Activated CD8-positive, alpha-beta T cell treated with anti-CD3 and anti-CD28 coated beads, Interleukin-2, amount 10 ng/mL, durations not matched to agents 7 days and 5 days (primary cell): ENCODE data around the gene VASH2. TPM values are rescaled to one million over a fixed set of nuclear protein-coding genes. Genes with fewer than 3 reads are reported as not detected.

Experiments
- ATAC-seq: fragments of 150-1000 bp; cut with Tn5 transposase; one replicate; pipeline ENCODE4 v1.10.0; 2021; ENCODE audit warnings: moderate library complexity
- CTCF ChIA-PET: fragments of 350-600 bp; sonication (Branson Sonifier 250); formaldehyde crosslinking; loops from one replicate; lab custom pipeline; 2021; ENCODE audit warnings: antibody characterized with exemption; lab: Charles Lee
- POLR2A ChIA-PET: fragments of 350-600 bp; sonication (Branson Sonifier 250); formaldehyde crosslinking; loops from one replicate; lab custom pipeline; 2021; ENCODE audit warnings: antibody characterized with exemption; lab: Charles Lee
- DNase-seq: peaks from one replicate; pipeline ENCODE4 v3.0.0-alpha.2; 2020
- H3K27ac Mint-ChIP-seq: one replicate; pipeline ENCODE4 v1.8.0; 2021; ENCODE audit warnings: mild to moderate bottlenecking, mixed read lengths
- H3K27me3 Mint-ChIP-seq: one replicate; pipeline ENCODE4 v1.8.0; 2021; ENCODE audit warnings: low read depth, mixed read lengths
- H3K36me3 Mint-ChIP-seq: one replicate; pipeline ENCODE4 v1.8.0; 2021; ENCODE audit warnings: low read depth, mixed read lengths
- H3K4me1 Mint-ChIP-seq: one replicate; pipeline ENCODE4 v1.8.0; 2021; ENCODE audit warnings: low read depth, mixed read lengths
- H3K4me3 Mint-ChIP-seq: one replicate; pipeline ENCODE4 v1.8.0; 2021; ENCODE audit warnings: mild to moderate bottlenecking, mixed read lengths
- H3K9me3 Mint-ChIP-seq: one replicate; pipeline ENCODE4 v1.8.0; 2022; ENCODE audit warnings: mixed read lengths; ENCODE audit not compliant: insufficient read depth
- total RNA-seq, 2 experiments: library from RNA; stranded (reverse); gene quantifications; one replicate each; pipeline ENCODE4 v1.2.3, GENCODE V29; 2021

Gene VASH2
- total RNA-seq, 2 experiments from 2014 or later, result 0.16 to 0.21 TPM

- Mint-ChIP-seq H3K4me1 (peaks cover 6% of the 10 kb centered on the region), H3K27ac (no peak overlapping the region), H3K9me3 (no peaks in the 10 kb centered on the region), H3K27me3 (peaks cover 62% of the 10 kb centered on the region), H3K4me3 (peak overlapping the region; percentile 73), H3K36me3 (no peaks in the 10 kb centered on the region)
- DNase-seq, result no peak
- ChIA-PET CTCF (interaction anchor here (1.5 kb wide), 1 partner anchor 19 kb away, joined by 3 read pairs; no protein-coding TSS in a partner anchor), POLR2A (no interaction called here)
- ATAC-seq, result no peak
These were observed 570 bp upstream of the VASH2 start for GRCh38 chr1:212949771-212950170.

- peak overlapping the region; percentile 73 for H3K4me3 Mint-ChIP-seq
- peaks cover 65% of the 10 kb centered on the region for H3K27me3 Mint-ChIP-seq
- H3K36me3 Mint-ChIP-seq, result no peaks in the 10 kb centered on the region
- peaks cover 6% of the 10 kb centered on the region for H3K4me1 Mint-ChIP-seq
- H3K27ac Mint-ChIP-seq, result no peak overlapping the region
- POLR2A ChIA-PET, result interaction anchor here (1.2 kb wide), 1 partner anchor 160 kb away, joined by 3 read pairs; the partner anchor contains the start of gene NSL1
- CTCF ChIA-PET, result interaction anchor here (1.1 to 1.5 kb wide), 2 partner anchors 17 to 136 kb away, joined by 3 to 4 read pairs; no protein-coding TSS in a partner anchor
- H3K9me3 Mint-ChIP-seq, result no peaks in the 10 kb centered on the region
- ATAC-seq (no peak), DNase-seq (no peak)
These were observed 995 bp downstream of the VASH2 start for GRCh38 chr1:212951126-212951946.

GRCh38 chr1:212951947-212952640 is 1.8 kb downstream of the VASH2 start:
- H3K4me1 Mint-ChIP-seq, result peaks cover 6% of the 10 kb centered on the region
- no peak overlapping the region for H3K4me3 Mint-ChIP-seq
- H3K27me3 Mint-ChIP-seq, result peaks cover 70% of the 10 kb centered on the region
- no peak for ATAC-seq
- no peaks in the 10 kb centered on the region for H3K36me3 Mint-ChIP-seq
- DNase-seq, result no peak
- ChIA-PET CTCF (no interaction called here), POLR2A (no interaction called here)
- H3K27ac Mint-ChIP-seq, result no peak overlapping the region
- no peaks in the 10 kb centered on the region for H3K9me3 Mint-ChIP-seq

- H3K4me1 Mint-ChIP-seq, result peaks cover 6% of the 10 kb centered on the region
- POLR2A ChIA-PET, result no interaction called here
These were observed 2.3 kb downstream of the VASH2 start for GRCh38 chr1:212952641-212952976.

GRCh38 chr1:212953321-212953720 is 3.0 kb downstream of the VASH2 start:
- Mint-ChIP-seq H3K9me3 (no peaks in the 10 kb centered on the region), H3K27me3 (peaks cover 69% of the 10 kb centered on the region)
- ATAC-seq, result no peak

More at GRCh38 chr1:212952641-212952976, 2.3 kb downstream of the VASH2 start:
- CTCF ChIA-PET, result interaction anchor here (1.4 kb wide), 1 partner anchor 15 kb away, joined by 3 read pairs; no protein-coding TSS in a partner anchor
- Mint-ChIP-seq H3K27ac (no peak overlapping the region), H3K27me3 (peaks cover 70% of the 10 kb centered on the region), H3K9me3 (no peaks in the 10 kb centered on the region), H3K4me3 (no peak overlapping the region), H3K36me3 (no peaks in the 10 kb centered on the region)
- ATAC-seq, result no peak
- DNase-seq, result no peak

GRCh38 chr1:212954514-212954913 is 4.2 kb downstream of the VASH2 start:
- Mint-ChIP-seq H3K36me3 (no peaks in the 10 kb centered on the region), H3K27ac (no peak overlapping the region), H3K27me3 (peaks cover 62% of the 10 kb centered on the region), H3K4me3 (no peak overlapping the region), H3K4me1 (peaks cover 6% of the 10 kb centered on the region), H3K9me3 (no peaks in the 10 kb centered on the region)
- ATAC-seq (no peak), DNase-seq (no peak)
- POLR2A ChIA-PET, result no interaction called here
- CTCF ChIA-PET, result no interaction called here

More at GRCh38 chr1:212953321-212953720, 3.0 kb downstream of the VASH2 start:
- DNase-seq, result no peak
- H3K36me3 Mint-ChIP-seq, result no peaks in the 10 kb centered on the region
- H3K4me3 Mint-ChIP-seq, result no peak overlapping the region
- H3K4me1 Mint-ChIP-seq, result peaks cover 6% of the 10 kb centered on the region
- no peak overlapping the region for H3K27ac Mint-ChIP-seq
- POLR2A ChIA-PET, result no interaction called here
- CTCF ChIA-PET, result interaction anchor here (1.4 kb wide), 1 partner anchor 15 kb away, joined by 3 read pairs; no protein-coding TSS in a partner anchor

- POLR2A ChIA-PET, result no interaction called here
- peaks cover 2% of the 10 kb centered on the region for H3K4me1 Mint-ChIP-seq
- no peak for ATAC-seq
- no peak overlapping the region for H3K27ac Mint-ChIP-seq
- H3K36me3 Mint-ChIP-seq, result no peaks in the 10 kb centered on the region
- CTCF ChIA-PET, result no interaction called here
- no peaks in the 10 kb centered on the region for H3K9me3 Mint-ChIP-seq
- peaks cover 58% of the 10 kb centered on the region for H3K27me3 Mint-ChIP-seq
- no peak overlapping the region for H3K4me3 Mint-ChIP-seq
- DNase-seq, result no peak
These were observed 4.8 kb downstream of the VASH2 start for GRCh38 chr1:212955098-212955497.

- Mint-ChIP-seq H3K4me3 (no peak overlapping the region), H3K27me3 (peaks cover 53% of the 10 kb centered on the region), H3K9me3 (no peaks in the 10 kb centered on the region), H3K27ac (no peak overlapping the region), H3K4me1 (no peaks in the 10 kb centered on the region), H3K36me3 (no peaks in the 10 kb centered on the region)
- ChIA-PET CTCF (no interaction called here), POLR2A (no interaction called here)
- no peak for DNase-seq
- ATAC-seq, result no peak
These were observed 5.8 kb downstream of the VASH2 start for GRCh38 chr1:212955961-212956620.

- Mint-ChIP-seq H3K9me3 (no peaks in the 10 kb centered on the region), H3K27ac (no peak overlapping the region), H3K4me1 (no peaks in the 10 kb centered on the region), H3K27me3 (peaks cover 43% of the 10 kb centered on the region), H3K4me3 (no peak overlapping the region), H3K36me3 (no peaks in the 10 kb centered on the region)
- DNase-seq (no peak), ATAC-seq (no peak)
- POLR2A ChIA-PET, result no interaction called here
- CTCF ChIA-PET, result interaction anchor here (1.5 kb wide), 1 partner anchor 36 kb away, joined by 3 read pairs; no protein-coding TSS in a partner anchor
These were observed 7.2 kb downstream of the VASH2 start for GRCh38 chr1:212957546-212957945.

GRCh38 chr1:212958175-212958574 is 7.8 kb downstream of the VASH2 start:
- H3K9me3 Mint-ChIP-seq, result no peaks in the 10 kb centered on the region
- CTCF ChIA-PET, result interaction anchor here (0.6 to 1.5 kb wide), 2 partner anchors 37 to 160 kb away, joined by 3 read pairs; no protein-coding TSS in a partner anchor
- no peak overlapping the region for H3K27ac Mint-ChIP-seq
- POLR2A ChIA-PET, result no interaction called here
- ATAC-seq, result no peak
- no peak for DNase-seq
- no peaks in the 10 kb centered on the region for H3K36me3 Mint-ChIP-seq
- no peaks in the 10 kb centered on the region for H3K4me1 Mint-ChIP-seq
- no peak overlapping the region for H3K4me3 Mint-ChIP-seq
- peaks cover 37% of the 10 kb centered on the region for H3K27me3 Mint-ChIP-seq

- Mint-ChIP-seq H3K27me3 (peaks cover 28% of the 10 kb centered on the region), H3K4me1 (no peaks in the 10 kb centered on the region), H3K27ac (no peak overlapping the region), H3K4me3 (no peak overlapping the region), H3K36me3 (no peaks in the 10 kb centered on the region), H3K9me3 (no peaks in the 10 kb centered on the region)
- ChIA-PET POLR2A (no interaction called here), CTCF (no interaction called here)
- no peak for ATAC-seq
- DNase-seq, result no peak
These were observed 9.2 kb downstream of the VASH2 start for GRCh38 chr1:212959266-212960220.
